OCI-LY7 (cell line): Measurements from ENCODE around the gene ADGRG4. TPM values are rescaled to one million over a fixed set of nuclear protein-coding genes. Genes with fewer than 3 reads are reported as not detected.
A peak's percentile ranks its signal among the peaks of the same experiment; 100 is the strongest.

Source experiments
- BruUV-seq: library from RNA; stranded (reverse); fragments of 400-500 nt; replicated peaks from 2 replicates; lab custom pipeline; 2021; lab: Mats Ljungman, UMichigan
- CTCF ChIA-PET: fragments of 300-600 bp; sonication (Branson Sonifier 250); formaldehyde crosslinking; loops from one replicate; lab custom pipeline; 2022; ENCODE audit warnings: antibody characterized with exemption; ENCODE audit not compliant: unreplicated experiment; lab: Charles Lee
- POLR2A ChIA-PET: fragments of 300-600 bp; sonication (Branson Sonifier 250); formaldehyde crosslinking; loops from one replicate; lab custom pipeline; 2022; ENCODE audit warnings: antibody characterized with exemption; lab: Charles Lee
- DNase-seq: peaks from one replicate; pipeline ENCODE4 v3.0.0-alpha.2; 2015; ENCODE audit warnings: low spot score
- H2AFZ ChIP-seq: fragments of 200-600 bp; sonication (generic), shearing (Covaris generic); 2 replicates; pipeline ENCODE4 v1.6.1; 2014; ENCODE audit warnings: mild to moderate bottlenecking, antibody characterized with exemption, low read length, moderate library complexity
- H3K27ac ChIP-seq: fragments of 200-600 bp; sonication (generic); 2 replicates; pipeline ENCODE4 v1.5.1; 2014; ENCODE audit warnings: mixed run types, low read depth, mild to moderate bottlenecking, moderate library complexity, low read length, inconsistent platforms; ENCODE audit not compliant: poor library complexity, severe bottlenecking
- H3K36me3 ChIP-seq: fragments of 200-600 bp; sonication (generic); 2 replicates; pipeline ENCODE4 v1.6.1; 2014; ENCODE audit warnings: mild to moderate bottlenecking, antibody characterized with exemption, low read length, moderate library complexity, mixed read lengths; ENCODE audit not compliant: insufficient read depth
- H3K4me1 ChIP-seq: fragments of 200-600 bp; sonication (generic); 2 replicates; pipeline ENCODE4 v1.5.1; 2014; ENCODE audit warnings: mild to moderate bottlenecking, low read length; ENCODE audit not compliant: insufficient read depth, poor library complexity, severe bottlenecking
- H3K4me2 ChIP-seq: fragments of 200-600 bp; sonication (generic); 2 replicates; pipeline ENCODE4 v1.6.1; 2014; ENCODE audit warnings: mild to moderate bottlenecking, low read length
- H3K4me3 ChIP-seq: fragments of 200-600 bp; sonication (generic); 2 replicates; pipeline ENCODE4 v1.5.1; 2014; ENCODE audit warnings: mild to moderate bottlenecking, low read depth, low read length; ENCODE audit not compliant: poor library complexity, severe bottlenecking
- H3K79me2 ChIP-seq: fragments of 200-600 bp; sonication (generic); 2 replicates; pipeline ENCODE4 v1.6.1; 2016; ENCODE audit warnings: low read depth, mild to moderate bottlenecking, low read length, moderate library complexity, mixed read lengths; ENCODE audit not compliant: insufficient read depth
- H3K9me2 ChIP-seq: fragments of 200-600 bp; sonication (generic); 2 replicates; pipeline ENCODE4 v1.6.1; 2016; ENCODE audit warnings: mild to moderate bottlenecking, low read length, mixed read lengths; ENCODE audit not compliant: insufficient read depth
- H3K9me3 ChIP-seq: fragments of 200-600 bp; sonication (generic); 2 replicates; pipeline ENCODE4 v1.6.1; 2014; ENCODE audit warnings: mild to moderate bottlenecking, mixed run types, low read length, mixed read lengths
- H4K20me1 ChIP-seq: fragments of 200-600 bp; sonication (generic); 2 replicates; pipeline ENCODE4 v1.6.1; 2014; ENCODE audit warnings: mild to moderate bottlenecking, antibody characterized with exemption, low read length, moderate library complexity, mixed read lengths; ENCODE audit not compliant: insufficient read depth
- CTCF ChIP-seq: fragments of 200-600 bp; sonication (generic); conservative IDR thresholded peaks from 2 replicates; pipeline ENCODE4 v1.5.1; 2014; ENCODE audit warnings: mild to moderate bottlenecking, antibody characterized with exemption, low read length, moderate library complexity, mixed read lengths
- EZH2phosphoT487 ChIP-seq: fragments of 200-600 bp; sonication (generic); IDR thresholded peaks from 2 replicates; pipeline ENCODE4 v1.6.1; 2018; ENCODE audit warnings: low read depth, borderline replicate concordance, mild to moderate bottlenecking, mixed run types, antibody characterized with exemption, low read length, moderate library complexity, mixed read lengths
- intact Hi-C: fragments of 100-400 bp; cut with micrococcal nuclease; formaldehyde crosslinking; loops from one replicate; pipeline ENCODE4 v1.10.0; 2022; ENCODE audit not compliant: unreplicated experiment
- total RNA-seq, 2 experiments: library from RNA; depleted of rRNA in 1 of 2; stranded (reverse); fragments of >200 nt in 1 of 2; shearing (Covaris generic) in 1 of 2; gene quantifications; 2 replicates each; pipeline ENCODE4 v1.2.3, GENCODE V29; 2014 to 2022

The ADGRG4 gene
- total RNA-seq, 2 experiments from 2014 or later: not detected

GRCh38 chrX:136268051-136269048 is 32.4 kb upstream of the ADGRG4 start:
- H3K4me2 ChIP-seq: no peak overlapping the region
- intact Hi-C loops: loop anchor here (5.0 kb wide), 2 partner anchors 106 to 236 kb away; no protein-coding TSS in a partner anchor
- BruUV-seq: no TSS peak
- CTCF ChIA-PET: no interaction called here
- no peaks in the 10 kb centered on the region for H3K36me3 ChIP-seq
- no peak overlapping the region for H3K27ac ChIP-seq
- peak; percentile 84 for TF ChIP-seq CTCF
- TF ChIP-seq EZH2phosphoT487: no peak
- peak overlapping the region; percentile 80 for H2AFZ ChIP-seq
- peaks cover 33% of the 10 kb centered on the region for H3K4me1 ChIP-seq
- H3K4me3 ChIP-seq: no peak overlapping the region
- no peaks in the 10 kb centered on the region for H3K79me2 ChIP-seq
- no peaks in the 10 kb centered on the region for H3K9me3 ChIP-seq
- DNase-seq: peak; percentile 63
- no peaks in the 10 kb centered on the region for H4K20me1 ChIP-seq
- H3K9me2 ChIP-seq: no peaks in the 10 kb centered on the region
- POLR2A ChIA-PET: interaction anchor here (0.6 to 1.2 kb wide), 2 partner anchors 237 to 240 kb away, joined by 3 to 4 read pairs; no protein-coding TSS in a partner anchor

GRCh38 chrX:136269921-136270320 is 30.8 kb upstream of the ADGRG4 start:
- no peak for TF ChIP-seq CTCF
- H3K4me1 ChIP-seq: peaks cover 33% of the 10 kb centered on the region
- intact Hi-C loops: loop anchor here (5.0 to 10.0 kb wide), 3 partner anchors 108 to 238 kb away; partner anchors contain the start of gene HTATSF1
- ChIA-PET POLR2A (interaction anchor here (0.9 kb wide), 1 partner anchor 12 kb away, joined by 3 read pairs; no protein-coding TSS in a partner anchor), CTCF (no interaction called here)
- DNase-seq: no peak
- H3K4me2 ChIP-seq: no peak overlapping the region
- H4K20me1 ChIP-seq: no peaks in the 10 kb centered on the region
- no peaks in the 10 kb centered on the region for H3K9me3 ChIP-seq
- no peak overlapping the region for H3K4me3 ChIP-seq
- no TSS peak for BruUV-seq
- H3K9me2 ChIP-seq: no peaks in the 10 kb centered on the region
- peak overlapping the region; percentile 58; the same call in 1 of the 2 replicates for H2AFZ ChIP-seq
- H3K79me2 ChIP-seq: no peaks in the 10 kb centered on the region
- no peak overlapping the region for H3K27ac ChIP-seq
- H3K36me3 ChIP-seq: no peaks in the 10 kb centered on the region
